NCI-H2196 treated with DMSO at 0.1 percent for 48 hours (cell line): ENCODE results near the gene FOXD2.
A peak's percentile ranks its signal among the peaks of the same experiment; 100 is the strongest.

Experiments used
- DNase-seq: peaks from one replicate; lab custom pipeline; 2025; ENCODE audit not compliant: unreplicated experiment; lab: John Stamatoyannopoulos, UW

Gene FOXD2

GRCh38 chr1:47437447-47438164 lies at the start of gene FOXD2:
Gene FOXD2, plus strand, starts transcription at chr1:47438044. Its CDS starts 92 bp downstream, at chr1:47438136.
- peak; percentile 68 for DNase-seq

GRCh38 chr1:47388891-47389238 lies 49.0 kb upstream of the FOXD2 start:
- peak; percentile 52 for DNase-seq

- DNase-seq, result no peak
Observed at GRCh38 chr1:47389731-47390130, 48.1 kb upstream of the FOXD2 start.

- DNase-seq, result no peak
Observed at GRCh38 chr1:47390843-47391242, 47.0 kb upstream of the FOXD2 start.

GRCh38 chr1:47393141-47393540 lies 44.7 kb upstream of the FOXD2 start:
- no peak for DNase-seq

GRCh38 chr1:47395433-47395832 lies 42.4 kb upstream of the FOXD2 start:
- DNase-seq, result no peak

GRCh38 chr1:47396671-47397196 lies 41.1 kb upstream of the FOXD2 start:
- DNase-seq, result no peak

- DNase-seq, result no peak
Observed at GRCh38 chr1:47399138-47399845, 38.6 kb upstream of the FOXD2 start.

- no peak for DNase-seq
Observed at GRCh38 chr1:47399846-47400155, 38.0 kb upstream of the FOXD2 start.

GRCh38 chr1:47401761-47402160 lies 36.1 kb upstream of the FOXD2 start:
- no peak for DNase-seq

GRCh38 chr1:47402591-47402990 lies 35.3 kb upstream of the FOXD2 start:
- no peak for DNase-seq

GRCh38 chr1:47403321-47403910 lies 34.4 kb upstream of the FOXD2 start:
- DNase-seq, result no peak

- DNase-seq, result no peak
Observed at GRCh38 chr1:47405697-47406096, 32.1 kb upstream of the FOXD2 start.

GRCh38 chr1:47406966-47407365 lies 30.9 kb upstream of the FOXD2 start:
- DNase-seq, result no peak

- DNase-seq, result no peak
Observed at GRCh38 chr1:47407481-47407880, 30.4 kb upstream of the FOXD2 start.

- no peak for DNase-seq
Observed at GRCh38 chr1:47409311-47410067, 28.4 kb upstream of the FOXD2 start.

- DNase-seq, result no peak
Observed at GRCh38 chr1:47410068-47410455, 27.8 kb upstream of the FOXD2 start.

GRCh38 chr1:47411436-47411835 lies 26.4 kb upstream of the FOXD2 start:
- no peak for DNase-seq

- DNase-seq, result no peak
Observed at GRCh38 chr1:47412437-47412836, 25.4 kb upstream of the FOXD2 start.

GRCh38 chr1:47415728-47416318 lies 22.0 kb upstream of the FOXD2 start, which contains the start of gene FOXE3:
Gene FOXE3, plus strand, starts transcription at chr1:47416285. Its CDS starts 31 bp downstream, at chr1:47416316.
- DNase-seq, result no peak
